GM21526 (cell line): ENCODE measurements around the gene MAPK11.

ENCODE experiments used
- ATAC-seq: cut with Tn5 transposase; IDR thresholded peaks from one replicate; pipeline ENCODE4 v1.9.1; 2021; ENCODE audit warnings: moderate library complexity; ENCODE audit not compliant: unreplicated experiment, low FRiP score

The MAPK11 gene

DNA sequence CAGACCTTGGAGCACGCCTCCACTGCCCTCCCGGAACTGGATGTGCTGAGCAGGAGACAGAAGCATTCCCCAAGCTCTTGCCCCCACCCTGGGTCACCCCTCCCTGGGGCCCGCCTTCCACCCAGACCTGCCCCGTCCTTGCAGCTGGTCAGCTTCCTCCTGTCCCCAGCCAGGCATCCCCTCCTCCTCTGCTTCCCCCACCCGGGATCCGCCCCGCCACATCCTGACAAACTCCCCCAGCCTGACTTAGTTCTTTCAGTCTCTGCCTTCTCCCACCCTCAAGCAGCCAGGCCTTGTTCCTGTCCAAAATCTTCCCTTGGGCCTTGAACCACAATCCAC lies 38.4 kb upstream of the MAPK11 start:
- no peak for ATAC-seq

DNA sequence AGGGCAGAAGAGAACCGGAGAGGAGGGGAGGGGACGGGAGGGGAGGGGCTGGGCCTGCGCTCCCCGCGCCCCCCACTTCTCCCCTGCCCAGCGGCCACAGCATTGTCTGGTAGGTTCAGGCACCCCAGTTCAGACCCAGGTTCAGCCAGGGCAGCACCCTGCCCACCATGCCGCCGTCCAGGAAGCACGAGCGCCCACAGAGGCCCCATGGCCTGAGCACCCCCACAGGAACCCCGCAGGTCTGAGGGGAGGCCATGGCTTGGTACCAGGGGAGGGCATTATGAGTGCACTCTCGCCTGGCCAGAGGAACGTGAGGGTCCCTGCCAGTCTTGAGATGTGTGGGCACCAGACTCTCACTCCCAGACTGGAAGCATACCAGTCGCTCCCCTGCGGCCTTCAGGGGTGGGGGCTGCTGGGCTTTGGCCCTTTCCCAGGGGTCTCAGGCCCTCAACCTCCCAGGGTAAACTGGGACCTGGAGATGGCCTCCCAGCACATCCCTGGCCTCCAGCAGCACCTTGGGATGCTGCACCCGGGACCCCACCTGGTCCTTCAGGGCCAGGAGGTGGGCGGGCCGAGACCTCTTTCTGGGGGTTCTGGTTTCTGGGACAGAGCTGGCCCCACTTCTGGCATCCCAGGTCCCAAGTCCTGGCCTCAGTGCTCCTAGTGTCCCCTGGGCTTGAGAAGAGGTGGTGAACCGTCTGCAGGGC lies 37.9 kb upstream of the MAPK11 start:
- ATAC-seq: no peak

DNA sequence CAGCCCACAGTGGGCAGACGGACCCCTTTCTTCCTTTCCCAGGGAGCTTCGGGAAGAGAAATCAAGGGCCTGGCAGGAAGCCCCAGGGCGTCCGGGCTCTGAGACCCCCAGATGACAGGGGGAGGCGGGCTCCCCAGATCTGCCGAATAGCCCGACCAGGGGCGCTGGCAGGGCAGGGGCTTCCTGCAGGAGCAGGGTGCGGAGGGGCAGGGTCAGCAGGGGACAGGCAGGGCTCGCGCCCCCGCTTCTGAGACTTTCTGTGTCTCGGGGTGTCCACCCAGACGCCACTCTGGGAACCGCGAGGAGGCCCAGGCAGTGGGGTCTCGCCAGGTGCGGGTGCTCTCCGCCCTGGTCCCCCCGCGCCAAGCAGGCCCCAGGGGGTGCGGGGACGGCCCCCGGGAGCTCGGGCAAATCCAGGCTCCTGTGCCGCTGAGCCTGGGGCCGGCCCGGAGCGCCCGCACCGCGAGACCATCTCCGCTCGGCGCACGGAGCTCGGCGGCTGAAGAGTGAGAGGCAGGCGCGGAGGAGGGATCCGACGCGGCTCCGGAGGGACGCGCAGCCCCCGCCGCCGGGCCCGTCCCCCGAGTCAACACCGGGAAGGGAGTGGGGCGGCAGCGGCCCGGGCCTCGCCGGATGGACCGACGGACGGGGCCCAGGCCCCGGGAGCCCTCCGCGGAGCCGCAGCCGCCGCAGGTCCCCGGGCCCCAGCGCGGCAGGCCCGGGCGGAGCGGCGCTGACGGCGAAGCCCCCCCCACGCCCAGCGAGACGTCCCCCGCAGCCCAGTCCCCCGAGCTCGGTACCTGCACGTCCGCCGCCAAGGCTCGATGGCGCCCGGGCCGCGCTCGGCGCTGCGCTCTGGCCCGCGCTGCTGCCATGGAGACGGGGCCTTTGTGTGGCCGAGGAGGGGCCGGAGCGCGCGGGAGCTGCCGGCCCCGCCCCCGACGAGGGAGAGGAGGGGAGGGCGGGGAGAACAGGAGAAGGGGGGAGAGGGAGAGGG lies 36.9 kb upstream of the MAPK11 start, which contains the start of gene PLXNB2:
PLXNB2 (minus strand) TSS at position 894 of the 997 bp plus-strand sequence. CDS start 17,062 bp downstream, outside the sequence.
- no peak for ATAC-seq

DNA sequence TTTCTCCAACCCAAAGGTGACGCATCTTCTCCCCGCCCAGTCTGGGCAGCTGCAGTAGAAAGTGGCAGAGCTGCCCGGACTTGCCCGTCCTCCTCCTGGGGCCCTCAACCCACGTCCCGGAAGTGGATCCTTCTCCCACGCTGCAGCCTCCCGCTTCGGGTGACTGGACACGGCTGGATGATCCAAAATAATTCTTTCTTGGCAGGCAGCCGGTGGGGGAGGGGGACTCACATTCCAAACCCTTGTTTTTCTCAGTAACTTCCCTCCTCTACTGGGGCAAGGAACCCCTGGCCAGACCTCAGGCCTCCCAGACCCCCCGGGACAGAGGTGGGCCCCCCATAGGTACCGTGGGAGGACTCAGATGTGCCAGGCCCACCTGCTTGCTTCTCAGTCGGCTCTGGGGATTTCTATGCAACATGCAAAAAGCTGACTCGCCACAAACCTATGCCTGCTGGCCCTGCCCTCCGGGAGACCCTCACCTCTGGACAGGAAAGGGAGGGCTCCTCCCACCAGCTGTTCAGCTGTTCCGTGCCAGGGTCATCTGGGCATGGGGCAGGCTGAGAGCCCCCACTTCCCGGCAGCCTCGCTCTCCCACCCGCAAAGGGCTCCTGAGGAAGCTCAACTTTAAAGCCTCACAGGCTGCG lies 35.9 kb upstream of the MAPK11 start:
- no peak for ATAC-seq

DNA sequence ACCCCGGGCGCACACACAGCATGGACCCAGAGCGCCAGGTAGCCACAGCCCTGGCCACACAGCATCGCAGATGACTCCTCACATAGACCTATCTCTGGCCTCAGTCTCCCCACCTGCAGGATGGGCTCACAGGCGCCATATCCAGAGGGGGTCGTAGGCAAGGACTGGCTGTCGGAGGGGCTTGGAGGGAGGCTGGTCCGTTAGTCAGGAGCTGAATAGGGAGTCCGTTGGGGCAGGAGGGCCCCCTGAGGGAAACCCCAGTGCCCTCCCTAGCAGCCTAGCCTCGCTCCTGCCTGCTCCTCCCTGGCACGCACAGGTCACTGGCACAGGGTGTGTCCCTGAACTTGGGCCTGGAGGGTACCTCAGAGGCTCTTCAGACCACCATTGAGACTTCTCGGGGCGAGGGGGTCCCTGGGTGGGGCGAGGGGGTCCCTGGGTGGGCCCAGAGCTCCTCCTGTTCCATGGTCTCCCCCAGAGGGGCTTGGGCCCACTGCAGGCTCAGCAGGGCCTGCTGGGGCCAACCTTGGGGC lies 35.3 kb upstream of the MAPK11 start:
- no peak for ATAC-seq

DNA sequence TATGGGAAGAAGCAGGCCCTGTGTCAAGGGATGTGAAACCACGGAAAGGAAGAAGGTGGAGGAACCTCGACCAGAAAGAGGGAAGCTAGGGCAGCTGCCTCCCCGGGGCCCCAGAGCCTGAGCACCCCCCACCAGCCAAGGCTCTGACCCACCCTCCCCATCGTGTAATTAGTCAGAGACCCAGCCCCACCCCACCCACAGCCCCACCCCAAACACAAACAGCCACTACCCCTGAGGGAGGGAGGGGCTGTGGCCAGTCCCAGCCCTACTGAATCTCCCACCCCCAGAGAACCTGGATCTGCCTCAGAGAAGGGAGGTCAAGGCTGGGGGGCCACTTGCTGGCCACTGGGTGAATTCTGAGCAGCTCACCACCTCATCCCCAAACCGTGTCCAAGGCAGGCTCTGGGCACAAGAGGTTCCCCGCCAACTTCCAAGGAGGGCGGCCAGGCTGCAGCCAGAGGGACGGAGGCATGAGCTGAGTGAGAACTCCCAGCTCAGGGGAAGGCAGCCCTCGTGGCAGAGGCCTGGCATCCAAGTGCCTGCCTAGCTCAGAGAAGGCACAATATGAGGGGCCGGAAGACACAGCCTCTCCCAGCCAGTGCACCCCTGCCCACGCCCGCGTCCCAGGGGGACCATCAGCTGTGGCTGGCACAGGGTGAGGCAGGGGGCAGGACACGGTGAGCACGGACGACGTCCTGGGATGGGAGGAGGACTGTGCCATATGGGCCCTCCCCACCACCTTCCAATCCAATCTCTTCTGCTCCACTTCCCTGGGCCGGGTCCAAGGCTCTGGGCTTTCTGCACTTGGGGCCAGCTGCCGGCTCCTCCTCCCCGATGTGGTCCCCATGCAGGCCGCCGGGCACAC lies 34.6 kb upstream of the MAPK11 start:
- no peak for ATAC-seq

DNA sequence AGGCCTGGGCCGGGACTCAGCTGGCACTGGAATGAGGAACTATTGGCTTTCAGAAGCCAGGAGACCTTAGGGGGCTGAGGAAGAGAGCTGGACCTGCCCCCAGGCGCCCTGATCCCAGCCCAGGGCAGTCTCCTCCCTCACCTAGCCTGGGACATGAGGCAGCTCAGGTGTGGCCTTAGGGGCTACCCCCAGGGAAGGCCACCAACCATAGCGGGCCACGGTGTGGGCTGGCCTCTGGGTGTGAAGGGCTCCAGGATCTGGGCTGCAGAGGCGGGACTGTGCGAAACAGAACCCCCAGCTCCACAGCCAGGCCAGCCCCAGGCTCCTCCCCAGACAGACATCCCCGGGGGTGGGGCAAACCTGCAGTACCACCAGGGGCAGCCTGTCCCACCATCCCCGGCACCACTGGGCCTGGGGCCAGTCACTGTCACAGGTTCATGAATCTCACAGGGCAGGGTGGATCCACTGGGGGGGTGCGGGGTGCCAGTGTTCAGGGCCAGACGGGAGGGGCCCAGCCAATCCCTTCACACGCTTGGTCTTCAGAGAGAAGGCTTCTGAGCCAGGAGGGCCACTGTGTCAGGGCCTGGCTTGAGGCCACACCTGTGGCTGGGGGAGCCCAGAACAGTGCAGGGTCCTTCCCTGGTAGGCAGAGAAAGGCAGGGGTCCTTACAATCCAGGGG lies 33.8 kb upstream of the MAPK11 start:
- ATAC-seq: no peak

DNA sequence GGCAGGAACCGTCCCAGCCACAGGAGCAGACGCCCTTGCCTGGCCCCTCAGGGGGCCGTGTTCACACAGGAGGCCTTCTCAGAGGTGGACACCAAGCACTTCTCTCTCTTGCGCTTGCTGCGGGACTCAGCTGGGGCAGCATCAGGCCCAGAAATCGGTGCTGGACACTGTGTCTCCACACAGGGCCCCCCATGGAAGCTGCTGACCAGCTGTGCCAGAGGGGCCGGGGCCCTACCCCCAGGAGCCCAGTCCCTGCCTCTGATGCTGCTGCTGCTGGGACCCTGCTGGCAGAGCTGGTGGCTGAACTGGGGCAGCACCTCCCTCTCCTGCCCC lies 33.3 kb upstream of the MAPK11 start:
- ATAC-seq: no peak

DNA sequence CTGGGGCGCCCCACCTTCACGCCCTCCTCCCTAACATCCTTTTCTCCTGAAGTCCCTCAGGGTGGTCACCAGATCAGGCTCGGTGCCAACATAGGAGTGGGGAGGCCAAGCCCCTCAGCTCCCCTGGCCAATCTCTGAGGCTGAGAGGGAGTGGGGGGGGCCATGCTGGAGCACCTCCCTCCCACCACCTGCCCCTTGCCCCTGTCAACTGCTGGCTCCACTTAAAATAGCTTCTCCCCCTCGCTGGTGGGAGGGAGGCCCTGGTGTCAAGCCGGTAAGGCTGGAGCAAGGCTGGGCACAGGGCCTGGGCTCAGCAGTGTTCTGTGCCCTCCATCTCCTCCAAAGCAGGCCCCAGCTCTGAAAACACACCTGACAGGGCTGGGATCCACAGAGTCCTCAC lies 32.4 kb upstream of the MAPK11 start:
- no peak for ATAC-seq

DNA sequence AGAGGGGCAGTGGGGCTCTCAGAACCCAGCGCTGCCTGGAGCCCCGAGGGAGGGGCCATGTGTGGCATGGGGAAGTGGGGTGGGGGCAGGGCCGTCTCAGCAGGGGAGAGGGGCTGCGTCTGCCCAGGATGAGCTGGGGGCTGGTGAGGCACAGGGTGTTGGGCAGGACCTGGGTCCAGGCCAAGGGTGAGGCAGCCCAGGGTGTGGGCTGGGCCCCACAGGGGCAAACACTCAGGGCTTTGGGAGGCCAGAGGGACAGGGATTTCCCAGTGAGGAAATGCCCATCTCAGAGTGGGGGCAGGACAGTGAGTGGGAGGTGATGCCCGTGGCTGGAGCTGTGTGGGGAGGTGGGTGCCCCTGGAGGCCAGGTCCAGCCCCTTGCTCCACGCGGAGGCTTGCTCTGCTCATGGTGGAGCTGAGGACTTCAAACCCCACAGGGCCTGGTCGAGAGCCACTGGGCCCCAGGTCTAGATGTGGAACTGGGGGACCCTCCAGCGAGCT lies 31.9 kb upstream of the MAPK11 start:
- ATAC-seq: no peak

DNA sequence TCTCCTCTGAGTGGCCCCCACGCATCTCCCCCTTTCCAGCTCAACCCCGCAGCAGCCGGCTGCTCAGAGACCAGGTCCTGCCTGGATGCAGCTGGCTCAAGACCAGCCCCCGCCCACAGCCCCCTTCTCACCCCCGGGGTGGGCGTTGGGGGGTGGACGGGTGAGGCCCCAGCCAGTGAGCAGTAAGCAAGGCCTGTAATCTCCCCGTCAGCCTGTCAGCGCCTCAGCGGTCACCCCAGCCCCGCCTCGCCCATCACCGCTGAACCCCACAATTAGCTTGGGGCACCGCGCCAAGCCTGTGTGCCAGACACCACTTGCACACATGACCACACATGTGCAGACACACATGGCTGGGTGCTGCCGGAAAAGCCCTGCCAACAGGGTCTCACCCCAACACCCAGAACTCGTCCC lies 31.4 kb upstream of the MAPK11 start:
- ATAC-seq: no peak

DNA sequence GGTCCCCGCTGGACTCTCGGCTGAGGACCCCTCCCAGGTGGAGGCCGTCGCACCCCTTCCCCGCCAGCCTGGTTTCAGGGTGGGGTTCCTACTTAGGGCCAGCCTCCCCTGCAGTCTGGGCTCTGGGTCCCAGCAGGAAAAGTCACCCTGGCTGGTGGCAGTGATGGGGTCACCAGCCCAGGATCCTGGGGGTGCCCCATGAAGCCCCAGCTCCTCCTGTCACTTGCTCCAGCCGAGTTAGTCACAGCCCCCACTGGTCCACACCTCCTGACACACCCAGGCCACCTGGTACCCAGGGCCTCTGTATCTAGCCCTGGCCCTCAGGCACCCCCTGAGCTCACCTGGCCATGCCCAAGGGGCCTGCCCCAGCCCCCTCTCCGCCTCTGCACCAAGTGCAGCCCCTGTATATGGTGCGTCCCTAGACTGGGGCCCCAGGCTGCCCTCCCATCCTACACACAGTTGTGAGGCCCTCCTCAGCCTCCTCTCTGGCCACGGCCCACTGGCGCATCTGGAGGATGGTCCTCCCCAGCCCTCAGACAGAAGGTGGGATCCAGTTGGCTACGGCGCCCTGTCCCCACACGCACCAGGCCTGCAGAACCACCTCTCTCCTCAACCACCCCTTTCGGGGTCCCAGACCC lies 30.6 kb upstream of the MAPK11 start:
- no peak for ATAC-seq

DNA sequence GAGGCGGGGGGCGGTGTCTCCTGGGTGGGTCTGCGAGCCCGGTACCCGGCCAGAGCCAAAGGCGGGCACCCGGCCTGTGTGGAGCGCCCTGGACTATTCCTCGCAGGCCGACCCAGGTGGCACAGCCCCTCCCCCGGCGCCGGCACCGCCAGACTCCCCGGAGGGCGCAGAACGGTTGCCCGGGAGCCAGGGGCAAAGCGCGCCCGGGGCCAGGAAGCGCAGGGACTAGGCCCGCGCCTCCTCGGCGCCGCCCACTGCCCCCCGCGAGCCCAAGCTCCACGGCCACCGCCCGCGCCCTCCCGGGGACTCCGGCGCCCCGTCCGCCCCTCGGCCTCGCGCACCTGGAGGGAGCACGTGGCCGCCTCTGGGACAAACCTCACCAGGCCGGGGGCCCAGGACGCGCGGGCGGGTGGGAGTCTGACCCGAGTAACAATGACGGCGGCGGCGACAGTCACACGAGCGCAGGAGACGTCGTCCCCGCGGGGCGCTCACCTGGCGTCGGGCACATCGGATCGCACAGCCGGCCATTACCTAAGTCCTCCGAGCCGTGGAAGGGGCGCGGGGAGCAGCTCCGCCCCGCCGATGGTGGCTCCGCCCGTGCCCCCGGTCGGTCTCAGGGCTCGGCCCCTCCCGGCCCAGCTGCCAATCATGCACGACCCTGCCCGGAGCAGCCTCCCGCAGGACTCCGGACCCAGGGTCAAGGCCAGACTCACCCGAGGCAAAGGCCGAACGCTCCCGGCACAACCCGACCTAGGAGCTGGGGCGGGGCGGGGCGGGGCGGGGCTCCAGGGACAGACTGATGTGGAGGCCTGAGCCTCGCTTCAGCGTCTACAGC lies 29.8 kb upstream of the MAPK11 start:
- ATAC-seq: no peak

DNA sequence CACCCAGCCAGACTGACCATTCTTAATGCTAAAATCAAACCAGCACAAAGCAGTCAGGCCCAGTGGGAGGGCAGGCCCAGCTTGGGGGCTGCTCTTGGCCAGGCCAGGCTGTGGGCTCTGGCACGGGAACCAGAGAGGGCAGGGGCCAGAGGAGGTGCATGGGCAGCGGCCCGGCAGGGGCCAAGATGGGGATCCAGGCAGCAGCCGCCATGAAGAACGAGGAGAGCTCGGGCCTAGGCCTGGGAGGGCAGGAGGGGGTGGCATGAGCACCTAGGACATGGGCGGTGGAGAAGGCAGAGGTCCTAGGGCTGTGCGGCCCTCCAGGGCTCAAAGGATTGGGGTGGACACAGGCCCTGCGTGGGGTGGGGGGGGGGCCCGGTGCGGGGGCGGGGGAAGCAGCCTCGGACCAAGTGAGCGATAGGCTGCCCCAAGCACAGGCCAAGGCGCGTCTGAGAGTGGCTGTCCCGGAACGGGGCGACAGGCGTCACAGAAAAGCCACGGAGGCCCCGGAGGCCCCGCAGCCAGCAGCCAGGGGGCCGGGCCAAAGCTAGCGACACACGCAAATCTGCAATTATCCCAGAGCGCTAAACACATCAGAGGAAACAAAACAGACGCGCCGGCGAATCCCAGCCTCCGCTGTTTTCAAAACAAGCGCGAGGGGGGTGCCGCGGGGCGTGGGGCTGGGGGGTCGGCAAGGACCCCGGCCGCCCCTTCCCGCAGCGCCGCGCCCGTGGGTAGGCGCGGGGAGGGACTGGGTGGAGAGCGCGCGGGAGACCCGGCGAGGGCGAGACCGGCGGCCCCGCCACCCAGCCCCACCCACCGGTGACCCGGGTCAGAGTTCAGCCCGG lies 29.0 kb upstream of the MAPK11 start:
- ATAC-seq: no peak

DNA sequence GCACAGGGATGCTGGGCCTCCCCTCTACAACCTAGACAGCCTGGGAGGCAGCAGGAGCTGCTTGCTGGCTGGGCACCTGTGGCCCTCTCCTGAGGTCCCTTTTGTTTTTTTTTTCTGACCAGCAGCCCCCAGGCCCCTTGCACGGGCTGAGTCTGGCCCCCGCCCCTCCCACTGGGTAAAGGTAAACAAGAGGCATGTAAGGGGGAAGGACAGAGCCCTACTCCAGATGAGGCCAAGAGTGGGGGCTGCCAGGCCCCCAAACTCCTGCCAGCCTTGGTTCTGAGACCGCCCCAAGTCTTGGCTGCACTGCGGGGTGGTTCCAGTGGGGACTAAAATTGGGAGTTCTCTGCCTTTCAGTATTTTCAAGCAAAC lies 28.1 kb upstream of the MAPK11 start:
- no peak for ATAC-seq

DNA sequence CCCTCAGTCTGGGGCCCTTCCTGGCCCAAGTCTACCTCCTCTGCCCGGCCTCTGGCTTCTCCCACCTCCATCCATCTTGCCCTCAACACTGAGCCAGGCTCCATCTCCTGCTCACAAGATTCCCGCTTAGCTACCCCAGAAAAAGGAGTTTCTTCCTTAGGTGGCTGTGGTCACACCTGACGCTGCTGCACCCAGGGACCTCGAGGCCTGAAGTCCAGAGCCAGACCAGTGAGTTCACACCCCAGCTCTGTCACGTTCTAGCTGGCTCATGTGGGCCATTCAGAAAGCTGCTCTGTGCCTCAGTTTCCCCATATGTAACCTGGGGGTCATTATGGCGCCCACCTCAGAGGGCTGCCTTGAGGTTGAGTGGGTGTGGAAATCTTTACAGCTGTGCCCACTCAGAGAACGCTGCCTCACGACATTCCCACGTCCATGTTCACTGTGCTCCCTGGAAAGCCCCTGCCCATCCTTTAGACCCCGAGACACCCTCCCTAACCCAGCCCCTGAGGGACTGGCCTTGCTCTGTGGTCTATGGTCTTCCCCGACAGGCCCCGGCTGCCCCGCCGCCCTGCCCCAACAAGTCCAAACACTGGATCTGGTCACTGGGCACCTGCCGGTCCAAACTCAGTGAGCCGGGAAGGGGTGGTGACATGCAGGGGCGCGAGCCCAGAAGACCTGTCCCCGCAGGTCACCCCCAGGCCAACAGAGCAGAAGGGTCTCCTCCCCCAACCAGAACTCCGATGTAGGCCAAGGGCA lies 27.5 kb upstream of the MAPK11 start:
- no peak for ATAC-seq
